ENCODE results near the gene KBTBD3. TPM values are rescaled to one million over a fixed set of nuclear protein-coding genes. Genes with fewer than 3 reads are reported as not detected.
A peak's percentile ranks its signal among the peaks of the same experiment; 100 is the strongest.

KBTBD3 gene
- total RNA-seq, 6 donors from 2014 or later, result 1.2 to 9.6 (median 6.2) TPM

DNA sequence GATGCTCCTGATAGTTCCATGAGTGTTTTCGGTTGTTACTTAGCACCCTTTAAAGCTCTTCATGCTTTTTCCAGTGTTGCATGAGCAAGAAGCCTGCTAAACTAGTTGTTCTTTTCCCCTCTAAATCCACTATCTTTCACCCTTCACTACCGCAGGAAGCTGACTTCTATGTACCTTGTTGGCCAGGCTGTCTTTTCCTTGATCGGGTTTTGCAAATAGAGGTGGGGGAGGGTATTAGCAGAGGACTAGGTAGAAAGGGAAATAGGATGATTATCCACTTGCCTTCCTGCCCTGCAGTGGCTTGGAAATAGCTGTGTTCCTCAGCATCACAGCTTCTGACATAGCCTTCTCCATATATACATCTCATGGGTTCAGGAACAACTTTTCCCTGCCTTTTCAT, 24.2 kb upstream of the KBTBD3 start:
- Histone ChIP-seq H3K27me3 (no peaks in the 10 kb centered on the region), H3K4me1 (no peaks in the 10 kb centered on the region), H3K27ac (no peak overlapping the region), H3K4me3 (no peak overlapping the region), H3K9me3 (no peaks in the 10 kb centered on the region), H3K36me3 (peaks cover 0 to 21% (median 16%) of the 10 kb centered on the region in 4 donors)
- 77 to 87% methylated on average over 3 of the region's 3 CpGs for WGBS, 2 donors
- no peak for ATAC-seq (ENCODE audit: low FRiP score in 2 of 2)
- TF ChIP-seq, protein P1, sequence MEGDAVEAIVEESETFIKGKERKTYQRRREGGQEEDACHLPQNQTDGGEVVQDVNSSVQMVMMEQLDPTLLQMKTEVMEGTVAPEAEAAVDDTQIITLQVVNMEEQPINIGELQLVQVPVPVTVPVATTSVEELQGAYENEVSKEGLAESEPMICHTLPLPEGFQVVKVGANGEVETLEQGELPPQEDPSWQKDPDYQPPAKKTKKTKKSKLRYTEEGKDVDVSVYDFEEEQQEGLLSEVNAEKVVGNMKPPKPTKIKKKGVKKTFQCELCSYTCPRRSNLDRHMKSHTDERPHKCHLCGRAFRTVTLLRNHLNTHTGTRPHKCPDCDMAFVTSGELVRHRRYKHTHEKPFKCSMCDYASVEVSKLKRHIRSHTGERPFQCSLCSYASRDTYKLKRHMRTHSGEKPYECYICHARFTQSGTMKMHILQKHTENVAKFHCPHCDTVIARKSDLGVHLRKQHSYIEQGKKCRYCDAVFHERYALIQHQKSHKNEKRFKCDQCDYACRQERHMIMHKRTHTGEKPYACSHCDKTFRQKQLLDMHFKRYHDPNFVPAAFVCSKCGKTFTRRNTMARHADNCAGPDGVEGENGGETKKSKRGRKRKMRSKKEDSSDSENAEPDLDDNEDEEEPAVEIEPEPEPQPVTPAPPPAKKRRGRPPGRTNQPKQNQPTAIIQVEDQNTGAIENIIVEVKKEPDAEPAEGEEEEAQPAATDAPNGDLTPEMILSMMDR (IDR thresholded peaks at IDR 0.05), result no peak
- TF ChIP-seq EP300 (IDR thresholded peaks at IDR 0.05) (no peak), POLR2AphosphoS5 (IDR thresholded peaks at IDR 0.05) (no peak), POLR2A (IDR thresholded peaks at IDR 0.05) (no peak)
- no peak for DNase-seq

DNA sequence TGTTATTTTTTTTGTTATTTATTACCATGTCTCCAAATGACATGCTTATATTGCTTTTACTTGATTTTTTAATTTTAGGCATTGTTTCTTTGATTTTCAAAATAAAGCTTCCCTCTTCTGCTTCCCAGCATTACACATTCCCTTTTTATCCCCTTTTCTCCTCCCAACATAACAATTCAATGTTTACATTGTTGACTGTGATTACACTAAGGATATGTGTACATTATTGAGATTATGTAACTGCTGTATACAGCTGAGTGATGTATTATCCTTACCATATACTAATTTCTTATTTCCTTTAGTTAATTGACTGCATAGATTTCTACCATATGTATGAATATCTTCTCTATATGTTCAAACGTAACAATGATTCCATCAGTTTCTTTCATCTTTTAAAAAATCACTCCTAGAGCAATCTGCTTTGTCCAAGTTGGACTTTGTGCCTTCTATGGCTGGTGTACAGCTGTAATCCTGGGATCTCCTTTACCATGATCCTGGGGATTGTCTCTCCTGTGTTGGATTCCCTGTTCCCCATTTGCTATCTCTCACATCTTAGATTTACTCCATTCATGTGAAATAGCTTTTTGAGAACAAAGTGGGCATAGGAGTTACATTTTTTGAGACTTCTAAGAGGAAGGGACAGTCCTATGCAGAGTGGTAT, 21.9 kb upstream of the KBTBD3 start:
- Histone ChIP-seq H3K27ac (no peak overlapping the region), H3K36me3 (peaks cover 6 to 45% (median 28%) of the 10 kb centered on the region in 4 donors), H3K4me3 (no peak overlapping the region), H3K9me3 (no peaks in the 10 kb centered on the region), H3K4me1 (no peaks in the 10 kb centered on the region), H3K27me3 (no peaks in the 10 kb centered on the region)
- no peak for ATAC-seq (ENCODE audit: low FRiP score in 2 of 2)
- TF ChIP-seq POLR2A (IDR thresholded peaks at IDR 0.05) (no peak), EP300 (IDR thresholded peaks at IDR 0.05) (no peak), POLR2AphosphoS5 (IDR thresholded peaks at IDR 0.05) (no peak)
- TF ChIP-seq, protein P1 (IDR thresholded peaks at IDR 0.05), result no peak
- 82 to 100% methylated on average over 1 of the region's 1 CpG for WGBS, 2 donors
- DNase-seq, result no peak

DNA sequence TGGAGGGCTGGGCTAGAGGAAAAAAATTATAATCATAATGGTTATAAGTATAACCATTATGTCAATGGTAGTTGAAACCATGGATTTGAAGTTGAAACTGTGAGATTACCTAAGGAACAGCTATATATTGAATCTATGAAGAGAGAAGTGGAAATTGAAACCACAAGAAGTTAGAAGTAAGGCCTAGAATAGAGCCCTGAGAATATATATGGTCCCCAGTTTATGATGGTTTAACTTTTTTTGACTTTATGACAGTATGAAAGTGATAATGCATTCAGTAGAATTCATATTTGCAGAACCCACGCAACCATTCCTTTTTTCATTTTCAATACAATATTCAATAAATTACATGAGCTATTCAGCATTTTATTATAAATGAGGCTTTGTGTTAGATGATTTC, 15.3 kb upstream of the KBTBD3 start:
- no peak for ATAC-seq (ENCODE audit: low FRiP score in 2 of 2)
- H3K4me3 ChIP-seq, result no peak overlapping the region
- peaks cover 6 to 66% (median 30%) of the 10 kb centered on the region in 4 donors for H3K36me3 ChIP-seq
- DNase-seq, result no peak
- no peaks in the 10 kb centered on the region for H3K27me3 ChIP-seq
- peaks cover 4 to 22% (median 14%) of the 10 kb centered on the region in 4 donors for H3K4me1 ChIP-seq
- 89 to 93% methylated on average over 1 of the region's 1 CpG for WGBS, 2 donors
- TF ChIP-seq POLR2AphosphoS5 (IDR thresholded peaks at IDR 0.05) (no peak), EP300 (IDR thresholded peaks at IDR 0.05) (no peak), POLR2A (IDR thresholded peaks at IDR 0.05) (no peak)
- TF ChIP-seq, protein P1 (IDR thresholded peaks at IDR 0.05), result no peak
- no peak overlapping the region for H3K27ac ChIP-seq
- no peaks in the 10 kb centered on the region for H3K9me3 ChIP-seq

DNA sequence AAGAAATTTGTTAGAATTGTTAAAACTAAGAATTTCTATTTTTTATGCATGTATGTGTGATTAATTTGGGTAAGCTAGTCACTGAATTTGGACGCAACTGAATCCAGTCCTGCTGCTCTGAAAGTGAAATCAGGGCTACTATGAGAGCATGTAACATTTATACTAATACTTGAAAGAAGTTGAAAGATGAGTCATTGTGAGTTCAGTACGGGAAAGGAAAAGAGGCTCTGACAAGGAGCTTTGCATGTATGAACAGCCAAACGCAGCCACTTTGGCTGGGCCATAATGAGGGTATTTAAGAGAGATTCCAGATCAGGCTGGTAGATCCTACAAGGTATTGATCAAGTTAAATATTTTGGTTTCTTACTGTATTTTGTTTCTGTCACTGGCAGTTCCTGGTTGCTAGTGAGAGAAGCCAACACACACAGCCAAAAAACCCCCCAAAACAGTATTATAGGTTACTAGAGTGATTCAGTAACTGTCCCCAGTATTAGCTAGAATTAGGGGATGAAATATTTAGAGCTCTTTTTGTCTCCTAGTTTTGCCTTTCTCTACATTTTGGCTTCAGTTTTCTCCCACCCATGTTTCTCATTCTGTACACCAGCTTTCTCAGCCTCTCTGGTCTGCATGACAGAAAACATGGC, 14.5 kb upstream of the KBTBD3 start:
- peaks cover 7 to 30% (median 22%) of the 10 kb centered on the region in 4 donors for H3K4me1 ChIP-seq
- 53 to 64% methylated on average over 3 of the region's 3 CpGs for WGBS, 2 donors
- H3K9me3 ChIP-seq, result no peaks in the 10 kb centered on the region
- TF ChIP-seq POLR2AphosphoS5 (IDR thresholded peaks at IDR 0.05), result no peak
- TF ChIP-seq, protein P1 (IDR thresholded peaks at IDR 0.05), result no peak
- no peak for TF ChIP-seq EP300 (IDR thresholded peaks at IDR 0.05)
- TF ChIP-seq POLR2A (IDR thresholded peaks at IDR 0.05), result no peak
- ATAC-seq (ENCODE audit: low FRiP score in 2 of 2), result no peak
- peaks cover 6 to 58% (median 23%) of the 10 kb centered on the region in 4 donors for H3K36me3 ChIP-seq
- peak in 1 of 2 donors; percentile 26 for DNase-seq
- H3K4me3 ChIP-seq, result no peak overlapping the region
- H3K27ac ChIP-seq, result peak overlapping the region in 1 of 4 donors; percentile 0
- H3K27me3 ChIP-seq, result no peaks in the 10 kb centered on the region
